Measurements from ENCODE around the gene DAGLB.

Gene DAGLB

GRCh38 chr7:6430974-6431373 lies 16.8 kb downstream of the DAGLB start:
- no peak overlapping the region for H3K4me2 ChIP-seq (ENCODE audit: low read length)
- no peak overlapping the region for H3K4me3 ChIP-seq (ENCODE audit: low read depth, low read length, poor library complexity, severe bottlenecking)
- H3K79me2 ChIP-seq (ENCODE audit: insufficient read depth, low read length), result no peaks in the 10 kb centered on the region
- no peak overlapping the region for H3K9ac ChIP-seq (ENCODE audit: low read length)
- H3K4me1 ChIP-seq (ENCODE audit: insufficient read depth, low read length, severe bottlenecking), result peaks cover 4% of the 10 kb centered on the region
- H3K36me3 ChIP-seq (ENCODE audit: insufficient read depth, low read length), result peaks cover 34% of the 10 kb centered on the region; the same call in 1 of the 2 replicates
- no peak overlapping the region for H2AFZ ChIP-seq (ENCODE audit: low read length)
- no peaks in the 10 kb centered on the region for H3K9me3 ChIP-seq (ENCODE audit: low read length)
- H4K20me1 ChIP-seq (ENCODE audit: insufficient read depth, low read length), result no peaks in the 10 kb centered on the region
- H3F3A ChIP-seq (ENCODE audit: insufficient read depth, low read length), result no peaks in the 10 kb centered on the region
- H3K9me2 ChIP-seq (ENCODE audit: low read depth, low read length), result no peaks in the 10 kb centered on the region
- TF ChIP-seq EZH2 (IDR thresholded peaks at IDR 0.05; ENCODE audit: borderline replicate concordance, low read length), result no peak
- TF ChIP-seq CTCF (IDR thresholded peaks at IDR 0.05; ENCODE audit: low read length), result no peak
- no peaks in the 10 kb centered on the region for H3K27me3 ChIP-seq (ENCODE audit: insufficient read depth, low read length)
- H3K27ac ChIP-seq (ENCODE audit: low read depth, low read length, poor library complexity, severe bottlenecking), result no peak overlapping the region

GRCh38 chr7:6430271-6430940 lies 17.3 kb downstream of the DAGLB start:
- Histone ChIP-seq H3F3A (ENCODE audit: insufficient read depth, low read length) (no peaks in the 10 kb centered on the region), H3K36me3 (ENCODE audit: insufficient read depth, low read length) (peaks cover 39% of the 10 kb centered on the region; the same call in 1 of the 2 replicates), H3K79me2 (ENCODE audit: insufficient read depth, low read length) (no peaks in the 10 kb centered on the region)

GRCh38 chr7:6425948-6426347 lies 21.8 kb downstream of the DAGLB start:
- Histone ChIP-seq H3K27ac (ENCODE audit: low read depth, low read length, poor library complexity, severe bottlenecking) (no peak overlapping the region), H3K27me3 (ENCODE audit: insufficient read depth, low read length) (no peaks in the 10 kb centered on the region), H4K20me1 (ENCODE audit: insufficient read depth, low read length) (no peaks in the 10 kb centered on the region), H3K36me3 (ENCODE audit: insufficient read depth, low read length) (peaks cover 41% of the 10 kb centered on the region), H3K79me2 (ENCODE audit: insufficient read depth, low read length) (no peaks in the 10 kb centered on the region), H2AFZ (ENCODE audit: low read length) (no peak overlapping the region), H3K4me3 (ENCODE audit: low read depth, low read length, poor library complexity, severe bottlenecking) (no peak overlapping the region), H3K4me1 (ENCODE audit: insufficient read depth, low read length, severe bottlenecking) (no peaks in the 10 kb centered on the region), H3F3A (ENCODE audit: insufficient read depth, low read length) (no peaks in the 10 kb centered on the region), H3K9me2 (ENCODE audit: low read depth, low read length) (no peaks in the 10 kb centered on the region), H3K4me2 (ENCODE audit: low read length) (no peak overlapping the region), H3K9me3 (ENCODE audit: low read length) (peaks cover under 1% of the 10 kb centered on the region; the same call in 1 of the 2 replicates), H3K9ac (ENCODE audit: low read length) (no peak overlapping the region)
- TF ChIP-seq CTCF (IDR thresholded peaks at IDR 0.05; ENCODE audit: low read length) (no peak), EZH2 (IDR thresholded peaks at IDR 0.05; ENCODE audit: borderline replicate concordance, low read length) (no peak)

More at GRCh38 chr7:6430271-6430940, 17.3 kb downstream of the DAGLB start:
- Histone ChIP-seq H4K20me1 (ENCODE audit: insufficient read depth, low read length) (no peaks in the 10 kb centered on the region), H3K9ac (ENCODE audit: low read length) (no peak overlapping the region), H3K4me1 (ENCODE audit: insufficient read depth, low read length, severe bottlenecking) (no peaks in the 10 kb centered on the region), H3K27me3 (ENCODE audit: insufficient read depth, low read length) (no peaks in the 10 kb centered on the region), H3K4me2 (ENCODE audit: low read length) (no peak overlapping the region), H3K4me3 (ENCODE audit: low read depth, low read length, poor library complexity, severe bottlenecking) (no peak overlapping the region), H3K9me2 (ENCODE audit: low read depth, low read length) (no peaks in the 10 kb centered on the region), H3K9me3 (ENCODE audit: low read length) (no peaks in the 10 kb centered on the region), H3K27ac (ENCODE audit: low read depth, low read length, poor library complexity, severe bottlenecking) (no peak overlapping the region), H2AFZ (ENCODE audit: low read length) (no peak overlapping the region)
- no peak for TF ChIP-seq EZH2 (IDR thresholded peaks at IDR 0.05; ENCODE audit: borderline replicate concordance, low read length)
- peak; percentile 43 for TF ChIP-seq CTCF (IDR thresholded peaks at IDR 0.05; ENCODE audit: low read length)

All from OCI-LY1 (cell line).